Body of pancreas (tissue), 4 donors: ENCODE results near the gene EXOSC2.

ENCODE experiments used
- POLR2A ChIP-seq, 3 donors: fragments of 450-650 bp; IDR thresholded peaks; one replicate each; pipeline ENCODE4 v1.6.1; 2016; ENCODE audit warnings: antibody characterized with exemption in 3 of 3, mild to moderate bottlenecking in 2 of 3
- TF ChIP-seq, protein P1 (sequence below), 7 experiments: fragments of 450-650 bp in 4 of 7; fragments of 200-600 bp in 3 of 7; sonication (generic) in 3 of 7; IDR thresholded peaks; one replicate each; pipeline ENCODE4 v1.5.1; 2016 to 2019; ENCODE audit warnings: antibody characterized with exemption in 7 of 7

DNA sequence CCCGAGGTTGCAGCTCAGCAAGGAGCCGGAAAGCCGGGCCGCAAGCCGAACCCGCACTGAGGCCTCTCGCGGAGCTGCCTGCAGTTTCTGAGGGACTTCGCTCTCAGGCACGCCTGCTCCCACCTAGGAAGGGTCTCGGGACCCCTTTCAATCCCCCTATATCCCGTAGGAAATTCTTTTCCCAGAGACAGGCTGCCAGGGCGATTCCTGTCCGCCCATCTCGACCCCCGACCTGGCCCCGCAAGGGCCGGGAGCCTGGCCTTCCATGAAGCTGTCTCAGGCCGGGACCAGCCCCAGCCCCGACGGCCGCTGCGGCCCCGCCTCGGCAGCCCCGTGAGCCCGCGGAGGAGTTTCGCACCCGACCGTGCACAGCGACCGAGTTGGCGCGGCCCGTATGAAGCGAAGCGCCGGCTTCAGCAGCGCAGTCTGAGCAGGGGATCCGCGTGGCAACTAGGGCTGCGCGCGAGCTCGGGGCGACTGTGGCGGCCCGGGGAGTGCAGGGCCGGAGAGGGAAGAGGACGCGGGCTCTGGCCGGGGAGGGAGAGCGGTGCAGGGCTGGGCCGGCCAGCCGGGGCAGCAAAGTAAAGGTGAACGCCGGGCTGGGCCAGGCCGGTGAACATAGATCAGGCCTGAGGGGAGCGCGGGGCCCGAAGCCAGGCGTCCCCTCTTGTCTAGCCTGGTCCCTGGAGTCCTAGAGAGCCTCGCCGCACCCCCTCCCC, 30.2 kb upstream of the EXOSC2 start:
- TF ChIP-seq, protein P1, sequence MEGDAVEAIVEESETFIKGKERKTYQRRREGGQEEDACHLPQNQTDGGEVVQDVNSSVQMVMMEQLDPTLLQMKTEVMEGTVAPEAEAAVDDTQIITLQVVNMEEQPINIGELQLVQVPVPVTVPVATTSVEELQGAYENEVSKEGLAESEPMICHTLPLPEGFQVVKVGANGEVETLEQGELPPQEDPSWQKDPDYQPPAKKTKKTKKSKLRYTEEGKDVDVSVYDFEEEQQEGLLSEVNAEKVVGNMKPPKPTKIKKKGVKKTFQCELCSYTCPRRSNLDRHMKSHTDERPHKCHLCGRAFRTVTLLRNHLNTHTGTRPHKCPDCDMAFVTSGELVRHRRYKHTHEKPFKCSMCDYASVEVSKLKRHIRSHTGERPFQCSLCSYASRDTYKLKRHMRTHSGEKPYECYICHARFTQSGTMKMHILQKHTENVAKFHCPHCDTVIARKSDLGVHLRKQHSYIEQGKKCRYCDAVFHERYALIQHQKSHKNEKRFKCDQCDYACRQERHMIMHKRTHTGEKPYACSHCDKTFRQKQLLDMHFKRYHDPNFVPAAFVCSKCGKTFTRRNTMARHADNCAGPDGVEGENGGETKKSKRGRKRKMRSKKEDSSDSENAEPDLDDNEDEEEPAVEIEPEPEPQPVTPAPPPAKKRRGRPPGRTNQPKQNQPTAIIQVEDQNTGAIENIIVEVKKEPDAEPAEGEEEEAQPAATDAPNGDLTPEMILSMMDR (IDR thresholded peaks at IDR 0.05), result no peak
- no peak for TF ChIP-seq POLR2A (IDR thresholded peaks at IDR 0.05)
